ENCODE data around the gene TM9SF1. TPM values are rescaled to one million over a fixed set of nuclear protein-coding genes. Genes with fewer than 3 reads are reported as not detected.

TM9SF1 gene
- total and polyA plus RNA-seq, 4 donors: 32.7 to 71.9 (median 52.0) TPM

GRCh38 chr14:24179294-24179960 is 15.8 kb downstream of the TM9SF1 start:
- DNase-seq (no peak), ATAC-seq (ENCODE audit: insufficient read depth, low FRiP score) (no peak)
- Histone ChIP-seq H3K4me3 (no peak overlapping the region), H3K9ac (ENCODE audit: insufficient read depth in 1 of 2, low read length in 2 of 2) (no peak overlapping the region), H3K27me3 (ENCODE audit: control insufficient read depth in 3 of 3, insufficient read depth in 3 of 3, low read length in 2 of 3) (no peaks in the 10 kb centered on the region), H3K36me3 (ENCODE audit: control insufficient read depth in 4 of 4, insufficient read depth in 4 of 4, low read length in 4 of 4) (peaks cover 5 to 77% (median 13%) of the 10 kb centered on the region in 4 donors), H3K27ac (ENCODE audit: low read depth in 1 of 2, low read length in 1 of 2) (no peak overlapping the region), H3K9me3 (ENCODE audit: control insufficient read depth in 4 of 4, insufficient read depth in 3 of 4, low read length in 3 of 4) (no peaks in the 10 kb centered on the region), H3K4me1 (ENCODE audit: control insufficient read depth in 5 of 5, insufficient read depth in 5 of 5, low read length in 5 of 5) (no peaks in the 10 kb centered on the region)
- no peak for TF ChIP-seq CTCF (IDR thresholded peaks at IDR 0.05; ENCODE audit: control extremely low read depth, extremely low read depth)
- WGBS, 2 donors: 88 to 89% methylated on average over 14 of the region's 14 CpGs

GRCh38 chr14:24178399-24179178 is 16.7 kb downstream of the TM9SF1 start:
- Histone ChIP-seq H3K9me3 (ENCODE audit: control insufficient read depth in 4 of 4, insufficient read depth in 3 of 4, low read length in 3 of 4) (no peaks in the 10 kb centered on the region), H3K4me3 (no peak overlapping the region), H3K36me3 (ENCODE audit: control insufficient read depth in 4 of 4, insufficient read depth in 4 of 4, low read length in 4 of 4) (peaks cover 5 to 71% (median 9%) of the 10 kb centered on the region in 4 donors), H3K27ac (ENCODE audit: low read depth in 1 of 2, low read length in 1 of 2) (no peak overlapping the region), H3K4me1 (ENCODE audit: control insufficient read depth in 5 of 5, insufficient read depth in 5 of 5, low read length in 5 of 5) (no peaks in the 10 kb centered on the region), H3K27me3 (ENCODE audit: control insufficient read depth in 3 of 3, insufficient read depth in 3 of 3, low read length in 2 of 3) (no peaks in the 10 kb centered on the region), H3K9ac (ENCODE audit: insufficient read depth in 1 of 2, low read length in 2 of 2) (no peak overlapping the region)
- 93% methylated on average over 12 of the region's 12 CpGs for WGBS, 2 donors
- ATAC-seq (ENCODE audit: insufficient read depth, low FRiP score): no peak
- TF ChIP-seq CTCF (IDR thresholded peaks at IDR 0.05; ENCODE audit: control extremely low read depth, extremely low read depth): no peak
- DNase-seq: no peak

- Histone ChIP-seq H3K36me3 (ENCODE audit: control insufficient read depth in 4 of 4, insufficient read depth in 4 of 4, low read length in 4 of 4) (peaks cover 2 to 71% (median 7%) of the 10 kb centered on the region in 4 donors), H3K27me3 (ENCODE audit: control insufficient read depth in 3 of 3, insufficient read depth in 3 of 3, low read length in 2 of 3) (no peaks in the 10 kb centered on the region), H3K9ac (ENCODE audit: insufficient read depth in 1 of 2, low read length in 2 of 2) (no peak overlapping the region), H3K27ac (ENCODE audit: low read depth in 1 of 2, low read length in 1 of 2) (no peak overlapping the region), H3K4me3 (no peak overlapping the region), H3K9me3 (ENCODE audit: control insufficient read depth in 4 of 4, insufficient read depth in 3 of 4, low read length in 3 of 4) (no peaks in the 10 kb centered on the region), H3K4me1 (ENCODE audit: control insufficient read depth in 5 of 5, insufficient read depth in 5 of 5, low read length in 5 of 5) (peaks cover 0 to 2% (median 0%) of the 10 kb centered on the region in 5 donors)
- no peak for TF ChIP-seq CTCF (IDR thresholded peaks at IDR 0.05; ENCODE audit: control extremely low read depth, extremely low read depth)
- WGBS, 2 donors: 94 to 98% methylated on average over 14 of the region's 14 CpGs
- ATAC-seq (ENCODE audit: insufficient read depth, low FRiP score) (no peak), DNase-seq (no peak)
Observed at GRCh38 chr14:24177891-24178290, 17.4 kb downstream of the TM9SF1 start.

Measured in lung (tissue), 12 donors.